Measurements from ENCODE around the gene TIMP1.
A peak's percentile ranks its signal among the peaks of the same experiment; 100 is the strongest.

TIMP1 gene

DNA sequence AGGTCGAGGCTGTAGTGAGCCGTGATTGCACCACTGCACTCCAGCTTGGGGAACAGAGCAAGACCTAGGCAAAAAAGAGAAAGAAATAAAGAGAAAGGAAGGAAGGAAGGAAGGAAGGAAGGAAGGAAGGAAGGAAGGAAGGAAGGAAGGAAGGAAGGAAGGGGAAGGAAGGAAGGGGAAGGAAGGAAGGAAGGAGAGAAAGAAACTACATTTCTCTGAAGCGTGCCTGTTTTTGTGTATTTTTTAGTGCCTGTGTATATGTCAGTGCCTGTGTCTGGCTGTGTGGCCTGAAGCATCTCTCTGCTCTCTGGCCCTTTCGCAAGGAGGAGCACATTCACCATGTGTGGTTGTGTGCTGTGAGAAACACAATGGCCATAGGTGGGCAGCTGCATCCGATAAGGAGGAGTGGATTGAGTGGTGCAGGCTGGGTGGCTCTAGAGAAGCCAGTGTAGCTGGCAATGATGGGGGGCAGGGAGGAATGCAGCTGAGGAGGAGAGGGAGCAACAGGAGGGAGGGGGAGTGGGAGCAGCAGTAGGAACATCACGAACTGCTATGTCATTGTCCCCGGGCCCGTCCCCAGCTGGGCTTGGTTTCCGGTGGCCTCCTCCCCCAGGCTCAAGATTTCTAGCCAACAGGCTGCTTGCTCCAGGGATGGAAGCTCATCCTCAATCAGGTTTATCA, 26.0 kb downstream of the TIMP1 start:
- no peak for DNase-seq

DNA sequence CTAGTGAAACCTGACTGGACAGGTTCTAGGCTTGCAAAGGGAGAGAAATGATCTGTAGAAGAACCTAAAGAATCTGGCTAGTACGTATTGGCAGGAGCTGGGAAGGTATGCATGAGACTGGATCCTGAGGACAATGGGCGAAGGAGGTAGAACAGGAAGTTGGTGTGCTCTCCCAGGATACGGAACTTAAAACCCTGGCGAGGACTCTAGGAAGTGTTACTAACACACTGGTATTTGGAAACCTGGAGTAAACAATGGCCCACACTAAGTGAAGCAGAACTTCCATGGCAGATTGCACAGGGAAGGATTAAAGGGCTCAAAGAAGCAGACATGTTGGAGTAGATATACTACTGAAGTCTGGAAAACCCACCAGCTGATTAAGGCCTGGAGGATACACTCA, 28.3 kb downstream of the TIMP1 start:
- DNase-seq = no peak

- no peak for DNase-seq
These were observed 29.3 kb downstream of the TIMP1 start for GRCh38 chrX:47611489-47611888.

DNA sequence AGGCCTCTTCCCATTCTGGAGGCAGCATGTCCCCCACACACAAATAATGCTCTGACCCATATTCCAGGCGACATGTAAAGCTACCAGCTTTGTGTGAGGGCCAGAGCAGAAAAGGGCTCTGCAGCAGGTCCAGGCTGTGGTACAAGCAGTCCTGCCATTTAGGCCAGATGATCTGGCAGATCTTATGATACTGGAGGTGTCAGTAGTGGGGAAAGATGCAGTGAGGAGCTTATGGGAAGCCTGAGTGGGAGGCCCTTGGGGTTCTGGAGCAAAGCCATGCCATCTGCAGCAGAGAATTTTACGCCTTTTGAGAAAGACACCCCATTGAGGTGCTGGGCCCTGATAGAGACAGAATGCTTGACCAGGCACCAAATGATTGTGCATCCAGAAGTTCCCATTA, 29.7 kb downstream of the TIMP1 start:
- no peak for DNase-seq

DNA sequence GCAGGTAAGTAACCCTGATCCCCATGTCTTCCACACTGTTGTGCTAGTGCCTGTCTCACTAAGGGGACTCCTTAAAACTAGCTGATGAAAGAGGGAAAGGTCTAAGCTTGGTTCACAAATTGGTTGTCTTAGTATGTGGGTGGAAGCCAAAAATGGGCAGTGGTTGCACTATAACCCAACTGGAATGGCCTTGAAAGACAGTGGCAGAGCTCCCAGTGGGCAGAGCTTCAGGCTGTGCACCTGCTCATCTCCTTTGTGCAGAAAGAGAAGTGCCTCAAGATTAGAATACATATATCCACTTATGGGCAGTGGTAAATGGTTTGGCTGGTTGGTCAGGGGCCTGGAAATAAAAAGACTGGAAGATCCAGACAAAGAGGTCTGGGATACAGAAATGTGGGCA, 30.2 kb downstream of the TIMP1 start:
- no peak for DNase-seq

DNA sequence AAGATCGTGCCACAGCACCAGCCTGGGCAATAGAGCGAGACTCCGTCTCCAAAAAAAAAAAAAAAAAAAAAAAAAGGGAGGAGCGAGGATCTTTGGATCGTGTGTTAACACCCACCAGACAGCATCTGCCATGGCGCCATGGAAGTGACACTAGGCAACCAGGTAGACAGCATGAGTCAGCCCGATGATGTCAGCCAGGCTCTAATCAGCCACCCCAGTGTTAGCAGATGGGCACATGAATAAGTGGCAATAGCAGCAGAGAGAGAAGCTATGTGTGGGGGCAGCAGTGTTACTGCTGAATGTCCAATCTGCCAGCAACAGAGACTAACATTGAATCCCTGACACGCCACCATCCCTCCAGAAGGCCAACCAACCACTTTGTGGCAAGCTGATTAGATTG, 30.8 kb downstream of the TIMP1 start:
- DNase-seq = peak; percentile 20

GRCh38 chrX:47614618-47615017, 32.4 kb downstream of the TIMP1 start:
- no peak for DNase-seq

DNA sequence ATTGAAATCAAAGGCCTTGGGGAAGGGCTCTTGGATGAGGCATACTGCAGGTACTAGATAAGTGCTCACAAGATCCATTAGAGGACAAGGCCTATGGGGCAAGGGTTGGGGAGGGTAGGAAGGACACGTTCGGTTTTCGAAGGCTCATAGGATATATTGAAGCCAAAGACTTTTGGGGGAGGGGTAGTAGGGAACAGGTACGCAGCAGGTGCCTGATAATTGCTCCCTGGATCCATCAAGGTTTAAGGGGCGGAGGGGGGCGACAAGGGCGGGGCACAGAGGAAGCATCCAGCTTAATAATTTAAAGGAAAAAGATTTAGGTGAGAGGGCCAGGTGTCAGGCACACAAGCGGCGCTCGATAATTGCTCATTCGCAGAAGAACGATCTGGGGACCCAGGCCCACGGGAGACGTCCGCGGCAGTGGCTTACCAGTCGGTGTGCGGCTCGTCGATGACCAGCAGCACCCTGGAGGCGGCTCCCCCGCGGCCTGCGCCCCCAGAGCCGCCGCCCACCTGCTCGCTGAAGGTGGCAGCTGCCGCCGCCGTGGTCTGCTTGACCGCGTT, 36.8 kb downstream of the TIMP1 start:
- no peak for DNase-seq

DNA sequence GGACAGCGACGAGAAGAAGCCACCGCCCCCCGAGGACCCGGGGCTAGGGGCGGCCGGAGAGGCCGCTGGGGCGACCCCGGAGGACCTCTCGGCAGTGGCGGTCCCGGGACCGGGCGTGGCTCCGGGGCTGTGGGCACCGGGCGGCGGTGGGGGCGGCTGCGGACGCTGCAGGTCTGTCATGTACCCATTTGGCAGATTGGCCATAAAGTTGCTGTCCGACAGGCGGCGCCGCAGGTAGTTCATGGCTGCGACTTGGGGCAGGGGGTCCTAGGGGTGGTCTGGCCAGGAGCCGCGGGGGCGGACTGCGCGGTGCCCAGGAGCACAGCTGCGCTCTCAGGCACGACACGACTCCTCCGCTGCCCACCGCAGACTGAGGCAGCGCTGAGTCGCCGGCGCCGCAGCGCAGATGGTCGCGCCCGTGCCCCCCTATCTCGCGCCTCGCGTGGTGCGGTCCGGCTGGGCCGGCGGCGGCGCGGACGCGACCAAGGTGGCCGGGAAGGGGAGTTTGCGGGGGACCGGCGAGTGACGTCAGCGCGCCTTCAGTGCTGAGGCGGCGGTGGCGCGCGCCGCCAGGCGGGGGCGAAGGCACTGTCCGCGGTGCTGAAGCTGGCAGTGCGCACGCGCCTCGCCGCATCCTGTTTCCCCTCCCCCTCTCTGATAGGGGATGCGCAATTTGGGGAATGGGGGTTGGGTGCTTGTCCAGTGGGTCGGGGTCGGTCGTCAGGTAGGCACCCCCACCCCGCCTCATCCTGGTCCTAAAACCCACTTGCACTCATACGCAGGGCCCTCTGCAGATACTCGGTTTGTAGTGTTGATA, 37.5 kb downstream of the TIMP1 start, which contains the start of gene SYN1:
Gene SYN1 (minus strand): TSS at position 372 of the 817 bp plus-strand sequence. CDS start 129 bp downstream, at position 243.
- DNase-seq = peak; percentile 90

- no peak for DNase-seq
These were observed 38.1 kb downstream of the TIMP1 start for GRCh38 chrX:47620303-47620685.

DNA sequence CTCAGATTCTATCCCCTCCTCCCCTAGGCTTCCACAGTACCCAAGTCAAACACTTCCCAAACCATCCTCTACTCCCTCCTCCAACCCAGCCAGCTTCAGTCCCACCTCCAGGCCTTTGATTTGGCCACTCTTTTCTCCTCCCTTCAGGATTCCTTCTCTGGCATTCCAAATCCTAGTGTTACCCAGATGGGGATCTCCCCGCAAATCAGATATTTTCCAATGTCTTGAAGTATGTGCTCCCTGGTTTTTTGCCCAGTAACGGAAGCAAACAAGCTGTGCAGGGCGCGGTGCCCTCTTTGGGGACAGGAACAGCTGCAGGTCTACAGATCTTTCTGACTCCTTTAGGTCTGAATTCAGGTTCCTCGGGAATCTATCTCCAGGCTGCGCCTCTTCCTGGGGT, 39.6 kb downstream of the TIMP1 start:
- no peak for DNase-seq

GRCh38 chrX:47623540-47624027, 41.3 kb downstream of the TIMP1 start:
- peak; percentile 92 for DNase-seq

DNA sequence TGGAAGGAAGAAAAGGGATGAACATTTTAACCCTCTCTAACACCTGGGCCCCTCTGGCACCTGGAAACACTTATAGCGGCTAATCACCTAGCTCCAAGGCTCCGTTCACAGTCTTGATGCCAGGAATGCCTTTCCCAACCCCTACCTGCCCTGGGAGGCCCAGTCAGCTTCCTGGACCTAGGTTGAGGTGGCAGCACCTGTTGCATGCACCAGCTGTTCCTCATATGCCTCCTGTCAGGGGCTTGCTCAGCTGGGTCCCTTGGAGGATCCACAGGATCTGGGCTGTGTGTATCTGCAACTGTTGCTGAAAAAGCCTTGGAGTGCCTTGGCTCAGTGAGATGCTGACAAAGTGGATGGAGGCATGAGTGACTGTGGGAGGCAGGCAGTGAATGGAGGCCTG, 43.1 kb downstream of the TIMP1 start:
- DNase-seq = peak; percentile 36

DNA sequence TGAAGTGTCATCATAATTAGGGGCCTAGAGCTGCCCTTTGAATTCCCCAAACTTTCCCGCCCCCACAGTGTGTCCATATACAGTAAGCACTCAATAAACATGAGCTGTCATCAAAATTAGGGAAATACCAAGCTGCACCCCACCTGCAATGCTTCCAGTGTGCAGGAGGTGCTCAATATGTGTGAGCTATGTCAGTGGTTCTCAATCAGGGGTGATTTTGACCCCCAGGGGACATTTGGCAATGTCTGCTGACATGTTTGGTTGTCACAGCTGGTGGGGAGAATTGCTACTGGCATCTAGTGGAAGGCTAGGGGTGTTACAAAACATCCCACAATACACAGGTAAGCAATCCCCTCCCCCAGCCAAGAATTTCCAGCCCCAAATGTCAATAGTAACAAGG, 46.7 kb downstream of the TIMP1 start:
- DNase-seq = peak; percentile 3

DNA sequence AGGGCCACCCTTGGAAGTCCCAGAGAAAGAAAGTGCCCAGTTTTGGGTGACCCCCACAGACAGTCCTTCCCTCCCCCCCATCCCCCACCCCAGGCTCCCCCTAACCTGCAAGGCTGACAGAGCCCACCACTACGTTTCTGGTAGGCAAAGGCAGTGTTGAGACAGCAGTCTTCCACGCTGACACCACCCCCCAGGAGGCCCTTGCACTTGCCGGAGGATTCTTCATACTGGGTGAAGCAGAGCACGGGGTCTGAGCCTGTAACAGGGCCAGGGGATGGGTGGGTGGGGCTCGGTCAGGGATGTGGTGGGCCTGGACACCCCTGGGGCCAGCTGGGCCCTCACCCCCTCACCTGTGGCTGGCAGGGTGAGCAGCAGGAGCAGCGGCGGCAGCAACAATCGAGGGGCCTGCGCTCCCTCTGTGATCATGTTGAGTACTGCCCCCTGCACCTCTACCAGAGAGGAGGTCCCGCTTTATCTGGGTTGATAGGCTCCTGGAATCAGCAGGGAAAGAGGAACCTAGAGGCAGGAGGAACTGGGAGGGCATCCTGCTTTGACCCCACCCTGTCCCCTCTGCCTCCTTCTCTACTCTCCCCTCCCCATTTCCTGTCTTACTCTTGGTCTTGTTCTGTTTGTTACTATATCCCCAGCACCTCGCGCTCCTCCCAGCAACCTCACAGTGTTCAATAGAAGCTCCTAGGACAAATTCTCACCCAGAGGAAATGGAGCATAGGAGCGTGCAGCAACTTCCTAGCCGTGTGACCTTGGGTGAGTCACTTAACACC, 47.4 kb downstream of the TIMP1 start, which contains the start of gene CFP:
Gene CFP (minus strand): TSS at position 512 of the 782 bp plus-strand sequence. CDS start 86 bp downstream, at position 426.
- DNase-seq = no peak

- no peak for DNase-seq
These were observed 49.4 kb downstream of the TIMP1 start for GRCh38 chrX:47631676-47632075.

DNA sequence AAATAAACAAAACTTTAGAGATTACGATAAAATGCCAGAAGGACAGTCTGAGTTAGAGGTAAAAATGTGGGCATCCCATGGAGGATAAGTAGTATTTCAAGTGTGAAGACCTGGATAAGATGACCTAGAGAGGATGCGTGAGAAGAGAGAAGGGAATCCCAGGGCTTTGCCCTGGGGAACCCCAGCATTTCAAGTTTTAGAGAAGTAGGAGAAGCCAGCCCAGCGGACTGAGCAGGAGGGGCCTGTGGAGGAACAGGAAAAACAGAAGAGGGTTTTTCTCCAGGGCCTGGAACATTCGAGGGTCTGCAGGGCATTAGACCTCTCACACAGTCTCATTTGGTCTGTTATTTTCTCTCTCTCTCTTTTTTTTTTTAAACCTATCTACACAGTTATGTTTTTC, 50.4 kb downstream of the TIMP1 start:
- DNase-seq = no peak

GRCh38 chrX:47633689-47634590, 51.7 kb downstream of the TIMP1 start:
- DNase-seq = no peak

GRCh38 chrX:47634871-47635575, 52.8 kb downstream of the TIMP1 start:
- no peak for DNase-seq
